K562 (cell line): ENCODE data around the gene RBFOX1. TPM values are rescaled to one million over a fixed set of nuclear protein-coding genes. Genes with fewer than 3 reads are reported as not detected.

Experiments used
- ATAC-seq: fragments of 200-7000 bp; cut with Tn5 transposase; 3 replicates; pipeline ENCODE4 v1.9.1; 2020; ENCODE audit warnings: moderate library complexity
- BruUV-seq: library from RNA; stranded (reverse); fragments of 400-500 nt; replicated peaks from 2 replicates; lab custom pipeline; 2021; lab: Mats Ljungman, UMichigan
- CTCF ChIA-PET: fragments of 300-600 bp; formaldehyde crosslinking; extraction: SDS; loops from one replicate; lab custom pipeline; 2021; ENCODE audit warnings: low intra/inter-chr PET ratio; lab: Yijun Ruan, JAX
- POLR2A ChIA-PET: fragments of 300-600, 350-650 bp; sonication (Branson Sonifier 250); formaldehyde crosslinking; extraction: SDS; loops from one replicate; lab custom pipeline; 2021; ENCODE audit warnings: antibody characterized with exemption, inconsistent platforms; lab: Yijun Ruan, JAX
- DNase-seq, 4 experiments: peaks; one replicate each; pipeline versions ENCODE4 v3.0.0 to v3.0.0-alpha.2; 2011 to 2018; ENCODE audit warnings: low spot score in 3 of 4, mixed read lengths in 3 of 4; ENCODE audit errors: extremely low read depth in 1 of 4
- FAIRE-seq: peaks from 2 replicates; lab custom pipeline; 2011; peaks lifted over from hg19 to GRCh38; lab: Jason Lieb, UNC
- H2AFZ ChIP-seq: 2 replicates; pipeline ENCODE4 v1.6.0; 2011; ENCODE audit warnings: low read depth, low read length, control low read depth, inconsistent platforms
- H3K27ac ChIP-seq: fragments of 200-600 bp; 3 replicates; pipeline ENCODE4 v1.8.0; 2011; ENCODE audit warnings: low read depth, mild to moderate bottlenecking, control low read depth, inconsistent platforms, low read length, moderate library complexity, mixed read lengths; ENCODE audit errors: extremely low read depth
- H3K27me3 ChIP-seq, 2 experiments: fragments of 300-600 bp in 1 of 2; 2 replicates in 1 of 2; 3 replicates in 1 of 2; pipeline versions ENCODE4 v1.6.0 to v1.8.0; 2011; ENCODE audit warnings: inconsistent platforms in 2 of 2, low read length in 2 of 2, mild to moderate bottlenecking in 1 of 2, mixed read lengths in 1 of 2, moderate library complexity in 1 of 2; ENCODE audit not compliant: control insufficient read depth in 2 of 2, insufficient read depth in 2 of 2
- H3K36me3 ChIP-seq: fragments of 300-600 bp; 3 replicates; pipeline ENCODE4 v1.8.0; 2011; ENCODE audit warnings: mild to moderate bottlenecking, low read length, inconsistent platforms; ENCODE audit not compliant: control insufficient read depth, insufficient read depth
- H3K4me1 ChIP-seq, 2 experiments: fragments of 200-600 bp in 1 of 2; replicated peaks in 1 of 2; 2 replicates in 1 of 2; 3 replicates in 1 of 2; pipeline versions ENCODE4 v1.5.1 to v1.8.0; 2011; ENCODE audit warnings: inconsistent platforms in 2 of 2, low read length in 2 of 2, mild to moderate bottlenecking in 1 of 2, mixed read lengths in 1 of 2, moderate library complexity in 1 of 2; ENCODE audit not compliant: control insufficient read depth in 2 of 2, insufficient read depth in 2 of 2
- H3K4me2 ChIP-seq: 2 replicates; pipeline ENCODE4 v1.6.1; 2011; ENCODE audit warnings: low read length, control low read depth, inconsistent platforms, mixed read lengths; ENCODE audit not compliant: insufficient read depth
- H3K4me3 ChIP-seq: fragments of 200-600 bp; sonication (generic), shearing (Covaris generic); 2 replicates; pipeline ENCODE4 v1.5.1; 2016; ENCODE audit warnings: control low read depth, inconsistent platforms
- H3K79me2 ChIP-seq: fragments of 200-600 bp; 3 replicates; pipeline ENCODE4 v1.8.0; 2011; ENCODE audit warnings: low read length, inconsistent platforms; ENCODE audit not compliant: control insufficient read depth, insufficient read depth
- H3K9ac ChIP-seq, 2 experiments: 2 replicates each; pipeline versions ENCODE4 v1.6.0 to v1.6.1; 2011; ENCODE audit warnings: low read depth in 2 of 2, low read length in 2 of 2, control low read depth in 1 of 2, inconsistent platforms in 1 of 2, mild to moderate bottlenecking in 1 of 2, mixed read lengths in 1 of 2; ENCODE audit not compliant: insufficient read depth in 1 of 2
- H3K9me1 ChIP-seq: one replicate; pipeline ENCODE4 v1.6.0; 2011; ENCODE audit warnings: inconsistent platforms, mild to moderate bottlenecking, low read length, moderate library complexity; ENCODE audit not compliant: control insufficient read depth, insufficient read depth
- H3K9me3 ChIP-seq: replicated peaks from 2 replicates; pipeline ENCODE4 v1.5.1; 2011; ENCODE audit warnings: low read depth, low read length, inconsistent platforms; ENCODE audit not compliant: control insufficient read depth, insufficient read depth
- H4K20me1 ChIP-seq: replicated peaks from 2 replicates; pipeline ENCODE4 v1.6.1; 2011; ENCODE audit warnings: low read length, inconsistent platforms, mixed read lengths; ENCODE audit not compliant: control insufficient read depth, insufficient read depth
- ATF6 ChIP-seq: sonication (generic); formaldehyde crosslinking; IDR thresholded peaks from 2 replicates; pipeline ENCODE4 v1.4.0; 2020; ENCODE audit warnings: mild to moderate bottlenecking, missing genetic modification reagents
- ELK3 ChIP-seq: fragments of 450-650 bp; formaldehyde crosslinking; IDR thresholded peaks from 2 replicates; pipeline ENCODE4 v1.4.0; 2020; ENCODE audit warnings: mild to moderate bottlenecking
- FOXO4 ChIP-seq: fragments of 450-650 bp; formaldehyde crosslinking; IDR thresholded peaks from 2 replicates; pipeline ENCODE4 v1.4.0; 2020; ENCODE audit warnings: mild to moderate bottlenecking, moderate library complexity
- GTF2A2 ChIP-seq: IDR thresholded peaks from 2 replicates; pipeline ENCODE4 v1.6.1; 2016; ENCODE audit warnings: mild to moderate bottlenecking, missing genetic modification characterization, missing compliant biosample characterization
- HCFC1 ChIP-seq: IDR thresholded peaks from 2 replicates; pipeline ENCODE4 v1.6.1; 2012; ENCODE audit warnings: low read depth, low read length, improper control_type of control experiment
- HDGF ChIP-seq: fragments of 450-650 bp; IDR thresholded peaks from 2 replicates; pipeline ENCODE4 v1.6.1; 2016
- KHSRP ChIP-seq: fragments of 450-650 bp; IDR thresholded peaks from 2 replicates; pipeline ENCODE4 v1.6.1; 2017
- MEIS2 ChIP-seq: fragments of 450-650 bp; IDR thresholded peaks from 2 replicates; pipeline ENCODE4 v1.6.1; 2014; ENCODE audit warnings: mild to moderate bottlenecking; ENCODE audit not compliant: partially characterized antibody
- MXD1 ChIP-seq: fragments of 250-450 bp; sonication (Bioruptor Pico); IDR thresholded peaks from 2 replicates; pipeline ENCODE4 v1.8.0; 2021; ENCODE audit warnings: borderline replicate concordance, mild to moderate bottlenecking, moderate library complexity; ENCODE audit not compliant: poor library complexity, severe bottlenecking
- NCOA1 ChIP-seq: fragments of 450-650 bp; IDR thresholded peaks from 2 replicates; pipeline ENCODE4 v1.6.1; 2016; ENCODE audit warnings: low read depth
- NFRKB ChIP-seq: fragments of 450-650 bp; IDR thresholded peaks from 2 replicates; pipeline ENCODE4 v1.6.1; 2016; ENCODE audit warnings: low read depth
- NONO ChIP-seq, 2 experiments: fragments of 200-400 bp in 1 of 2; fragments of 450-650 bp in 1 of 2; formaldehyde crosslinking in 1 of 2; IDR thresholded peaks; 2 replicates each; pipeline ENCODE4 v1.6.1; 2017; ENCODE audit warnings: low read depth in 2 of 2, mild to moderate bottlenecking in 2 of 2, moderate library complexity in 2 of 2, low read length in 1 of 2
- RBM14 ChIP-seq: fragments of 200-400 bp; formaldehyde crosslinking; IDR thresholded peaks from 2 replicates; pipeline ENCODE4 v1.6.1; 2018; ENCODE audit warnings: low read depth, mild to moderate bottlenecking, low read length, moderate library complexity, borderline replicate concordance; ENCODE audit not compliant: insufficient read depth
- ZNF239 ChIP-seq: fragments of 250-450 bp; sonication (Bioruptor Pico); IDR thresholded peaks from 2 replicates; pipeline ENCODE4 v1.4.0; 2020; ENCODE audit warnings: mild to moderate bottlenecking
- ZNF316 ChIP-seq: fragments of 450-650 bp; IDR thresholded peaks from 2 replicates; pipeline ENCODE4 v1.6.1; 2016
- ZNF324 ChIP-seq: fragments of 250-450 bp; sonication (Bioruptor Pico); IDR thresholded peaks from 2 replicates; pipeline ENCODE4 v1.4.0; 2020; ENCODE audit warnings: mild to moderate bottlenecking
- ZNF639 ChIP-seq, 2 experiments: fragments of 200-800 bp in 1 of 2; sonication (Bioruptor generic) in 1 of 2; sonication (generic) in 1 of 2; formaldehyde crosslinking in 1 of 2; IDR thresholded peaks in 1 of 2; conservative IDR thresholded peaks in 1 of 2; 2 replicates each; pipeline versions ENCODE4 v1.5.0 to v1.6.1; 2016 to 2020; ENCODE audit warnings: missing compliant biosample characterization in 1 of 2, missing genetic modification characterization in 1 of 2, missing genetic modification reagents in 1 of 2
- ZNF780A ChIP-seq: fragments of 250-450 bp; sonication (Bioruptor Pico); IDR thresholded peaks from 2 replicates; pipeline ENCODE4 v1.5.0; 2021; ENCODE audit warnings: mild to moderate bottlenecking
- WGBS: fragments of 100-300 bp; shearing (Covaris generic); methylation state at CpG from one replicate; pipeline ENCODE4 v1.1.6; 2016; ENCODE audit warnings: low coverage, mixed read lengths; ENCODE audit not compliant: insufficient coverage; ENCODE audit errors: missing lambda C conversion rate; 5-methylcytosine and 5-hydroxymethylcytosine counted together
- in situ Hi-C: fragments of 300-500 bp; cut with MboI; formaldehyde crosslinking; loops from 4 replicates; pipeline ENCODE4 v1.15.0; 2018; ENCODE audit warnings: inconsistent platforms, mixed read lengths
- intact Hi-C: fragments of 100-400 bp; cut with micrococcal nuclease; formaldehyde crosslinking; loops from 2 replicates; pipeline ENCODE4 v1.14.2; 2022
- polyA plus RNA-seq, 8 experiments: library from polyadenylated mRNA; depleted of rRNA in 4 of 8; stranded (reverse) in 5 of 8; unstranded in 3 of 8; fragments of >200 nt; fragmentation: Nextera tagmentation in 2 of 8; fragmentation: Illumina TruSeq in 1 of 8; extraction: Ambion mirVana in 2 of 8; extraction: Trizol in 1 of 8; gene quantifications; 2 replicates each; pipeline versions ENCODE4 v1.2.1 to v1.2.3, GENCODE V29; 2011 to 2014; ENCODE audit warnings: inconsistent platforms in 1 of 8, missing spikeins in 1 of 8
- total RNA-seq, 7 experiments: library from RNA; depleted of rRNA in 6 of 7; stranded (reverse); fragments of >200 nt in 6 of 7; fragmentation: Illumina TruSeq in 2 of 7; extraction: Trizol in 2 of 7; gene quantifications; 2 replicates each; pipeline versions ENCODE4 v1.2.1 to v1.2.3, GENCODE V29; 2011 to 2021; ENCODE audit warnings: low replicate concordance in 1 of 7

Gene RBFOX1
- total and polyA plus RNA-seq, 9 of the 15 experiments (the other 6 are each of a cell fraction or from before 2014, with no cell fraction given): 0.03 TPM; not detected in 8

- ATAC-seq (no peak), DNase-seq (no peak), FAIRE-seq (no peak)
- Histone ChIP-seq H3K27ac (no peak overlapping the region), H2AFZ (no peak overlapping the region), H3K79me2 (no peaks in the 10 kb centered on the region), H3K36me3 (no peaks in the 10 kb centered on the region), H3K27me3 (no peaks in the 10 kb centered on the region), H3K9me1 (no peaks in the 10 kb centered on the region), H3K4me1 (no peaks in the 10 kb centered on the region), H3K9ac (no peak overlapping the region), H3K9me3 (no peaks in the 10 kb centered on the region), H4K20me1 (no peaks in the 10 kb centered on the region), H3K4me3 (no peak overlapping the region), H3K4me2 (no peak overlapping the region)
- ChIA-PET CTCF (no interaction called here), POLR2A (interaction anchor here (0.6 kb wide), 1 partner anchor 20 kb away, joined by 3 read pairs; no protein-coding TSS in a partner anchor)
- no TSS peak for BruUV-seq
- WGBS: 2% methylated on average over 6 of the region's 6 CpGs
- intact Hi-C loops: no loop called here
- in situ Hi-C loops: no loop called here
- no peak for TF ChIP-seq MXD1 (CRISPR knock-in tag)
- TF ChIP-seq NFRKB: no peak
- TF ChIP-seq HDGF: no peak
- no peak for TF ChIP-seq ATF6 (CRISPR knock-in tag)
- TF ChIP-seq ZNF639 (CRISPR knock-in tag; conservative IDR thresholded peaks at IDR 0.05 in 1 of 2, IDR thresholded peaks at IDR 0.05 in 1 of 2): no peak
- TF ChIP-seq ZNF324 (CRISPR knock-in tag): no peak
- TF ChIP-seq GTF2A2: no peak
- no peak for TF ChIP-seq ZNF316
- no peak for TF ChIP-seq NCOA1
- no peak for TF ChIP-seq ELK3 (CRISPR knock-in tag)
- no peak for TF ChIP-seq HCFC1
- TF ChIP-seq FOXO4 (CRISPR knock-in tag): no peak
- TF ChIP-seq ZNF239: no peak
- no peak for TF ChIP-seq NONO (IDR thresholded peaks at IDR 0.05; ENCODE audit: low read depth in 2 of 2, low read length in 1 of 2)
- TF ChIP-seq RBM14: no peak
- no peak for TF ChIP-seq KHSRP
- no peak for TF ChIP-seq ZNF780A (CRISPR knock-in tag)
- no peak for TF ChIP-seq MEIS2
Observed at GRCh38 chr16:7290682-7291081, 42.0 kb upstream of the RBFOX1 start.
